ENCODE results near the gene MAGI2.

DNA sequence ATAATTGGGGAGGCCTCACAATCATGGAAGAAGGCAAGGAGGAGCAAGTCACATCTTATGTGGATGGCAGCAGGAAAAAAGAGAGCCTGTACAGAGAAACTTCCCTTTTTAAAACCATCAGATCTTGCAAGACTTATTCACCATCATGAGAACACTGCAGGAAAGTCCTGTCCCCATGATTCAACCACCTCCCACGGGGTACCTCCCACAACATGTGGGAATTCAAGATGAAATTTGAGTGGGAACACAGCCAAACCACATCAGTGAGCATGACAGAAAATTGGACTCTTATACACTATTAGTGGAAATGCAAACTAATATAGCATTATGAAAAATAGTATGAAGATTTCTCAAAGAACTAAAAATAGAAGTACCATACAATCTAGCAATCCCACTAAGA, 271.2 kb downstream of the MAGI2 start:
- no peak for TF ChIP-seq CTCF (IDR thresholded peaks at IDR 0.05; ENCODE audit: low read depth, low read length, missing input control)
- no peak for TF ChIP-seq SP1 (IDR thresholded peaks at IDR 0.05)
- no peak for TF ChIP-seq FOXA2 (IDR thresholded peaks at IDR 0.05)
- TF ChIP-seq ZBTB33 (IDR thresholded peaks at IDR 0.05), result no peak
- TF ChIP-seq EGR1 (IDR thresholded peaks at IDR 0.05; ENCODE audit: low read depth in 2 of 2), result no peak
- no peak for TF ChIP-seq REST (IDR thresholded peaks at IDR 0.05)

Measured in liver (tissue), 3 donors.